HepG2 (cell line): Measurements from ENCODE around the gene PLIN5. TPM values are rescaled to one million over a fixed set of nuclear protein-coding genes. Genes with fewer than 3 reads are reported as not detected.
A peak's percentile ranks its signal among the peaks of the same experiment; 100 is the strongest.

ENCODE experiments used
- GTF2F1 ChIP-seq: fragments of 150-350 bp; IDR thresholded peaks from 2 replicates; pipeline ENCODE4 v1.6.1; 2014; ENCODE audit warnings: low read length
- HNRNPH1 ChIP-seq: fragments of 200-400 bp; formaldehyde crosslinking; optimal IDR thresholded peaks from 2 replicates; pipeline ENCODE3; 2017; ENCODE audit warnings: mild to moderate bottlenecking, low read depth, low read length
- IKZF1 ChIP-seq: fragments of 450-650 bp; IDR thresholded peaks from 2 replicates; pipeline ENCODE4 v1.7.1; 2016
- IKZF4 ChIP-seq: sonication (generic); formaldehyde crosslinking; IDR thresholded peaks from 2 replicates; pipeline ENCODE4 v1.5.1; 2020; ENCODE audit warnings: borderline replicate concordance, mild to moderate bottlenecking, low read depth, missing genetic modification reagents; ENCODE audit errors: not compliant biosample characterization
- KDM5A ChIP-seq: fragments of 200-600 bp; sonication (generic); IDR thresholded peaks from 2 replicates; pipeline ENCODE4 v1.7.0; 2018; ENCODE audit warnings: antibody characterized with exemption, mild to moderate bottlenecking, low read length, borderline replicate concordance
- MBD4 ChIP-seq: IDR thresholded peaks from 2 replicates; pipeline ENCODE4 v1.6.1; 2012; ENCODE audit warnings: low read length, inconsistent platforms, borderline replicate concordance
- PLRG1 ChIP-seq: fragments of 450-650 bp; conservative IDR thresholded peaks from 2 replicates; pipeline ENCODE4 v1.6.1; 2016
- RBFOX2 ChIP-seq: fragments of 200-400 bp; formaldehyde crosslinking; IDR thresholded peaks from 2 replicates; pipeline ENCODE4 v1.6.1; 2017; ENCODE audit warnings: low read depth, mild to moderate bottlenecking, low read length
- SIN3B ChIP-seq: fragments of 150-350 bp; IDR thresholded peaks from 2 replicates; pipeline ENCODE4 v1.6.1; 2014; ENCODE audit warnings: low read length
- SPEN ChIP-seq: sonication (generic); formaldehyde crosslinking; IDR thresholded peaks from 2 replicates; pipeline ENCODE4 v1.5.1; 2020; ENCODE audit warnings: low read depth, mild to moderate bottlenecking, missing genetic modification reagents
- TCF12 ChIP-seq, 2 experiments: fragments of 450-650 bp in 1 of 2; sonication (generic) in 1 of 2; formaldehyde crosslinking in 1 of 2; IDR thresholded peaks; 2 replicates each; pipeline versions ENCODE4 v1.6.1 to v1.8.0; 2017 to 2022; ENCODE audit warnings: antibody characterized with exemption in 1 of 2, mild to moderate bottlenecking in 1 of 2, missing genetic modification reagents in 1 of 2, moderate library complexity in 1 of 2
- ZBTB1 ChIP-seq: sonication (generic); formaldehyde crosslinking; IDR thresholded peaks from 2 replicates; pipeline ENCODE4 v1.4.0; 2020; ENCODE audit warnings: missing genetic modification reagents, borderline replicate concordance
- ZNF616 ChIP-seq: sonication (generic); formaldehyde crosslinking; IDR thresholded peaks from 2 replicates; pipeline ENCODE4 v1.5.0; 2020; ENCODE audit warnings: low read depth, mild to moderate bottlenecking, missing genetic modification reagents
- ZNF7 ChIP-seq: IDR thresholded peaks from 2 replicates; pipeline ENCODE4 v1.6.1; 2016; ENCODE audit warnings: missing biosample characterization, missing genetic modification reagents
- polyA plus RNA-seq, 8 experiments: library from polyadenylated mRNA; depleted of rRNA in 3 of 8; stranded (reverse) in 7 of 8; unstranded in 1 of 8; fragments of >200 nt; fragmentation: Illumina TruSeq in 4 of 8; extraction: Trizol in 4 of 8; gene quantifications; 2 replicates each; pipeline versions ENCODE4 v1.2.1 to v1.2.3, GENCODE V29; 2011 to 2016; ENCODE audit warnings: low read depth in 4 of 8, missing spikeins in 1 of 8, mixed read lengths in 1 of 8; ENCODE audit not compliant: insufficient read depth in 1 of 8
- total RNA-seq, 5 experiments: library from RNA; depleted of rRNA; stranded (reverse); fragments of >200 nt; fragmentation: Illumina TruSeq; extraction: Trizol; gene quantifications; 2 replicates each; pipeline ENCODE4 v1.2.3, GENCODE V29; 2016; ENCODE audit warnings: low read depth in 1 of 5
- TF ChIP-seq, protein P1 (sequence below): sonication (generic); formaldehyde crosslinking; IDR thresholded peaks from 2 replicates; pipeline ENCODE4 v1.9.0; 2022; ENCODE audit warnings: missing genetic modification reagents, mild to moderate bottlenecking, borderline replicate concordance
- TF ChIP-seq, protein P2 (sequence below): sonication (generic); formaldehyde crosslinking; IDR thresholded peaks from 2 replicates; pipeline ENCODE4 v1.4.0; 2020; ENCODE audit warnings: missing genetic modification reagents, mild to moderate bottlenecking, borderline replicate concordance
- TF ChIP-seq, protein P3 (sequence below): IDR thresholded peaks from 2 replicates; pipeline ENCODE4 v1.6.1; 2016; ENCODE audit warnings: mild to moderate bottlenecking
- TF ChIP-seq, protein P4 (sequence below): sonication (generic); formaldehyde crosslinking; IDR thresholded peaks from 2 replicates; pipeline ENCODE4 v1.5.0; 2020; ENCODE audit warnings: mild to moderate bottlenecking, missing genetic modification reagents

Gene PLIN5
- total and polyA plus RNA-seq, 2 of the 13 experiments (the other 11 are each of a cell fraction or from before 2014, with no cell fraction given): 1.8 to 4.8 TPM

DNA sequence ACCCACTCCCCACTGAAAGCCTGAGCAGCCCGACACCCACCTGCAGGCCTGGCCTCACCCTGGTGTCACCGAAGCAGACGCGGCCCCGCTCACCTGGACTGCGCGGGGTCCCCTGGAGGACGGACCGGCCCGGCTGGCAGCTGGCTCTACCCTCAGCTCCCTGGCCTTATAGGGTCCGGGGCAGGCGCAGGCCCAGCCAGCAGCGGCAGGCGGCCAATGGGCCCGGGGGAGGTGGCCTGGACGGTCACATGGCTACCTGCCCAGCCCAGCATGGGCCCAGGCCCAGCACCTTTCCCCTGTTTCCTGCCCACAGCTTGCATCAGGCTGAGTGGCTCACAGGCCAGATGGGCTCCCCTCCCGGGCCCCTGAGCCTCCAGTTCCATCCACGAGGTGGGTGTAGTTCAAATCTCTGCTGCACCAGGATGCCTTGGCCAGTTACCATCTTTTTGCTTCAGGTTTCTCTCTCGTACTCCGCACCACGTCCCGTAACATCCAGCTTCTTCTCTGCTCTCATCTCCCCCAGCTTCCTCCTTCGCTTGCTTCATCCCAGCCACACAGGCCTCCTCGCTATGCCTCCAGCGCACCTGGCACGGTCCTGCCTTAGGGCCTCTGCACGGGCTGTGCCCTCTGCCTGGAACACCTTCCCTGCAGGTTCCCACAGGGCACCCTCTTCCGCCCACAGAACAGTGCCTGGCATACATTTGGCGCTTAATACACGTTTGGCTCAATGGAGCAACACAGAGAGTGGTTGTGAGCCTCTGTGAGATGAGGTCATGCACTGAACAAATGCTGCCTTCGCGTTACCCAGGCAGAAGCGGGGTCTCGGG is 16.5 kb downstream of the PLIN5 start, which contains the start of gene PLIN4 (continued):
- TF ChIP-seq ZNF7: no peak
- TF ChIP-seq ZBTB1 (CRISPR knock-in tag): no peak
- TF ChIP-seq, protein P1, sequence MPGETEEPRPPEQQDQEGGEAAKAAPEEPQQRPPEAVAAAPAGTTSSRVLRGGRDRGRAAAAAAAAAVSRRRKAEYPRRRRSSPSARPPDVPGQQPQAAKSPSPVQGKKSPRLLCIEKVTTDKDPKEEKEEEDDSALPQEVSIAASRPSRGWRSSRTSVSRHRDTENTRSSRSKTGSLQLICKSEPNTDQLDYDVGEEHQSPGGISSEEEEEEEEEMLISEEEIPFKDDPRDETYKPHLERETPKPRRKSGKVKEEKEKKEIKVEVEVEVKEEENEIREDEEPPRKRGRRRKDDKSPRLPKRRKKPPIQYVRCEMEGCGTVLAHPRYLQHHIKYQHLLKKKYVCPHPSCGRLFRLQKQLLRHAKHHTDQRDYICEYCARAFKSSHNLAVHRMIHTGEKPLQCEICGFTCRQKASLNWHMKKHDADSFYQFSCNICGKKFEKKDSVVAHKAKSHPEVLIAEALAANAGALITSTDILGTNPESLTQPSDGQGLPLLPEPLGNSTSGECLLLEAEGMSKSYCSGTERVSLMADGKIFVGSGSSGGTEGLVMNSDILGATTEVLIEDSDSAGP (CRISPR knock-in tag): peak; percentile 60; the same call in 1 of the 2 replicates
- no peak for TF ChIP-seq GTF2F1
- 0 out of 2 replicates have a peak, but pooled peaks have one; percentile 59 for TF ChIP-seq ZNF616
- TF ChIP-seq, protein P2, sequence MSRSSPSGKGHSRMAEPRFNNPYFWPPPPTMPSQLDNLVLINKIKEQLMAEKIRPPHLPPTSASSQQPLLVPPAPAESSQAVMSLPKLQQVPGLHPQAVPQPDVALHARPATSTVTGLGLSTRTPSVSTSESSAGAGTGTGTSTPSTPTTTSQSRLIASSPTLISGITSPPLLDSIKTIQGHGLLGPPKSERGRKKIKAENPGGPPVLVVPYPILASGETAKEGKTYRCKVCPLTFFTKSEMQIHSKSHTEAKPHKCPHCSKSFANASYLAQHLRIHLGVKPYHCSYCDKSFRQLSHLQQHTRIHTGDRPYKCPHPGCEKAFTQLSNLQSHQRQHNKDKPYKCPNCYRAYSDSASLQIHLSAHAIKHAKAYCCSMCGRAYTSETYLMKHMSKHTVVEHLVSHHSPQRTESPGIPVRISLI: no peak
- TF ChIP-seq, protein P3, sequence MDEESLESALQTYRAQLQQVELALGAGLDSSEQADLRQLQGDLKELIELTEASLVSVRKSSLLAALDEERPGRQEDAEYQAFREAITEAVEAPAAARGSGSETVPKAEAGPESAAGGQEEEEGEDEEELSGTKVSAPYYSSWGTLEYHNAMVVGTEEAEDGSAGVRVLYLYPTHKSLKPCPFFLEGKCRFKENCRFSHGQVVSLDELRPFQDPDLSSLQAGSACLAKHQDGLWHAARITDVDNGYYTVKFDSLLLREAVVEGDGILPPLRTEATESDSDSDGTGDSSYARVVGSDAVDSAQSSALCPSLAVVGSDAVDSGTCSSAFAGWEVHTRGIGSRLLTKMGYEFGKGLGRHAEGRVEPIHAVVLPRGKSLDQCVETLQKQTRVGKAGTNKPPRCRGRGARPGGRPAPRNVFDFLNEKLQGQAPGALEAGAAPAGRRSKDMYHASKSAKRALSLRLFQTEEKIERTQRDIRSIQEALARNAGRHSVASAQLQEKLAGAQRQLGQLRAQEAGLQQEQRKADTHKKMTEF (CRISPR knock-in tag): peak; percentile 53
- TF ChIP-seq, protein P4, sequence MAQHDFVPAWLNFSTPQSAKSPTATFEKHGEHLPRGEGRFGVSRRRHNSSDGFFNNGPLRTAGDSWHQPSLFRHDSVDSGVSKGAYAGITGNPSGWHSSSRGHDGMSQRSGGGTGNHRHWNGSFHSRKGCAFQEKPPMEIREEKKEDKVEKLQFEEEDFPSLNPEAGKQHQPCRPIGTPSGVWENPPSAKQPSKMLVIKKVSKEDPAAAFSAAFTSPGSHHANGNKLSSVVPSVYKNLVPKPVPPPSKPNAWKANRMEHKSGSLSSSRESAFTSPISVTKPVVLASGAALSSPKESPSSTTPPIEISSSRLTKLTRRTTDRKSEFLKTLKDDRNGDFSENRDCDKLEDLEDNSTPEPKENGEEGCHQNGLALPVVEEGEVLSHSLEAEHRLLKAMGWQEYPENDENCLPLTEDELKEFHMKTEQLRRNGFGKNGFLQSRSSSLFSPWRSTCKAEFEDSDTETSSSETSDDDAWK (CRISPR knock-in tag): no peak
- TF ChIP-seq KDM5A: no peak
- no peak for TF ChIP-seq SIN3B
- peak; percentile 74 for TF ChIP-seq SPEN (CRISPR knock-in tag)
- TF ChIP-seq HNRNPH1: no peak
- TF ChIP-seq MBD4: no peak
- TF ChIP-seq IKZF4 (CRISPR knock-in tag): no peak
- TF ChIP-seq PLRG1: no peak
- no peak for TF ChIP-seq IKZF1
- TF ChIP-seq RBFOX2: peak; percentile 71
- no peak for TF ChIP-seq TCF12 (IDR thresholded peaks at IDR 0.05)
- TF ChIP-seq TCF12 (CRISPR knock-in tag; IDR thresholded peaks at IDR 0.05): no peak
